Colonic mucosa (tissue), 4 donors: ENCODE results near the gene RCOR2. TPM values are rescaled to one million over a fixed set of nuclear protein-coding genes. Genes with fewer than 3 reads are reported as not detected.
A peak's percentile ranks its signal among the peaks of the same experiment; 100 is the strongest.

Experiments
- DNase-seq: peaks from one replicate; pipeline ENCODE4 v3.0.0-alpha.2; 2020
- H3K27ac ChIP-seq: fragments of 200-600 bp; one replicate; pipeline ENCODE4 v1.8.0; 2021
- H3K27me3 ChIP-seq: fragments of 200-600 bp; one replicate; pipeline ENCODE4 v1.8.0; 2021
- H3K36me3 ChIP-seq: fragments of 200-600 bp; one replicate; pipeline ENCODE4 v1.8.0; 2021
- H3K4me1 ChIP-seq: fragments of 200-600 bp; one replicate; pipeline ENCODE4 v1.8.0; 2021; ENCODE audit warnings: mild to moderate bottlenecking
- H3K4me3 ChIP-seq: fragments of 200-600 bp; one replicate; pipeline ENCODE4 v1.8.0; 2021
- H3K9ac ChIP-seq, 2 donors: one replicate each; pipeline ENCODE4 v1.7.0; 2013; ENCODE audit warnings: control low read depth in 2 of 2, low read depth in 2 of 2, low read length in 2 of 2
- H3K9me3 ChIP-seq: fragments of 200-600 bp; one replicate; pipeline ENCODE4 v1.8.0; 2021
- CTCF ChIP-seq: fragments of 200-600 bp; IDR thresholded peaks from one replicate; pipeline ENCODE4 v1.8.0; 2022; ENCODE audit warnings: antibody characterized with exemption, mild to moderate bottlenecking
- intact Hi-C: fragments of 100-400 bp; cut with DNase I; formaldehyde crosslinking; loops from one replicate; pipeline ENCODE4 v1.14.1; 2022
- total RNA-seq, 2 donors: library from RNA; stranded (reverse); fragmentation: NEBNext Ultra II Directional in 1 of 2; extraction: Animal tissue kit (Norgen Biotek cat#: 25700) in 1 of 2; gene quantifications; one replicate each; pipeline ENCODE4 v1.2.1, GENCODE V29; 2021
- donor health status: healthy.
- donor health status: DM: no; HTN: no; CAD: no.
- donor health status: DM: no; HTN: no; CAD: no.

Gene RCOR2
- total RNA-seq, 2 donors from 2014 or later: 4.8 to 5.2 TPM

- no peak for TF ChIP-seq CTCF
- intact Hi-C loops: no loop called here
- Histone ChIP-seq H3K9ac (no peak overlapping the region), H3K9me3 (no peaks in the 10 kb centered on the region), H3K4me3 (no peak overlapping the region), H3K4me1 (peaks cover 24% of the 10 kb centered on the region), H3K36me3 (no peaks in the 10 kb centered on the region), H3K27ac (no peak overlapping the region), H3K27me3 (no peaks in the 10 kb centered on the region)
- no peak for DNase-seq
Observed at GRCh38 chr11:63874511-63874910, 42.5 kb downstream of the RCOR2 start.

- Histone ChIP-seq H3K27me3 (no peaks in the 10 kb centered on the region), H3K9me3 (no peaks in the 10 kb centered on the region), H3K4me1 (peaks cover 32% of the 10 kb centered on the region), H3K27ac (peak overlapping the region; percentile 85), H3K36me3 (no peaks in the 10 kb centered on the region), H3K4me3 (no peak overlapping the region), H3K9ac (peak overlapping the region in 1 of 2 donors; percentile 67)
- DNase-seq: no peak
- TF ChIP-seq CTCF: no peak
- intact Hi-C loops: no loop called here
Observed at GRCh38 chr11:63873311-63873710, 43.7 kb downstream of the RCOR2 start.

- H3K9ac ChIP-seq: peak overlapping the region; percentile 55 to 67
- no peaks in the 10 kb centered on the region for H3K9me3 ChIP-seq
- H3K4me1 ChIP-seq: peaks cover 37% of the 10 kb centered on the region
- no peak overlapping the region for H3K4me3 ChIP-seq
- no peaks in the 10 kb centered on the region for H3K27me3 ChIP-seq
- DNase-seq: no peak
- no peak for TF ChIP-seq CTCF
- H3K36me3 ChIP-seq: no peaks in the 10 kb centered on the region
- intact Hi-C loops: no loop called here
- peak overlapping the region; percentile 85 for H3K27ac ChIP-seq
Observed at GRCh38 chr11:63872800-63873197, 44.2 kb downstream of the RCOR2 start.

GRCh38 chr11:63871962-63872799, 44.8 kb downstream of the RCOR2 start:
- H3K9ac ChIP-seq: peak overlapping the region; percentile 26 to 30
- H3K4me3 ChIP-seq: no peak overlapping the region
- no peaks in the 10 kb centered on the region for H3K27me3 ChIP-seq
- peak; percentile 90 for DNase-seq
- no peaks in the 10 kb centered on the region for H3K9me3 ChIP-seq
- H3K27ac ChIP-seq: peak overlapping the region; percentile 85
- H3K36me3 ChIP-seq: no peaks in the 10 kb centered on the region
- intact Hi-C loops: no loop called here
- peak; percentile 41 for TF ChIP-seq CTCF
- peaks cover 38% of the 10 kb centered on the region for H3K4me1 ChIP-seq

- no peaks in the 10 kb centered on the region for H3K9me3 ChIP-seq
- TF ChIP-seq CTCF: no peak
- H3K9ac ChIP-seq: peak overlapping the region; percentile 9 to 81
- H3K27ac ChIP-seq: peak overlapping the region; percentile 74
- intact Hi-C loops: no loop called here
- no peaks in the 10 kb centered on the region for H3K36me3 ChIP-seq
- DNase-seq: no peak
- H3K4me3 ChIP-seq: no peak overlapping the region
- H3K27me3 ChIP-seq: no peaks in the 10 kb centered on the region
- H3K4me1 ChIP-seq: peaks cover 52% of the 10 kb centered on the region
Observed at GRCh38 chr11:63870351-63871140, 46.4 kb downstream of the RCOR2 start.
